Measurements from ENCODE around the gene HS3ST6.

GRCh38 chr16:1865902-1866690 is 52.1 kb downstream of the HS3ST6 start:
- TF ChIP-seq CTCF (IDR thresholded peaks at IDR 0.05) (peak in 1 of 6 experiments; percentile 13), POLR2A (IDR thresholded peaks at IDR 0.05) (no peak)

All from Peyer's patch (tissue), 4 donors.